Astrocyte of the cerebellum (primary cell): ENCODE results near the gene ALPG.

Experiments used
- DNase-seq: peaks from one replicate; pipeline ENCODE4 v3.0.0-alpha.2; 2011; ENCODE audit warnings: low read depth
- H3K4me3 ChIP-seq: 2 replicates; pipeline ENCODE4 v1.5.1; 2011; ENCODE audit warnings: mild to moderate bottlenecking, low read depth, low read length, moderate library complexity
- in situ Hi-C: cut with HindIII; loops from 2 replicates; pipeline ENCODE4 v1.10.0; 2017; ENCODE audit warnings: low sequenced_read_pairs
- TF ChIP-seq, protein P1 (sequence below): IDR thresholded peaks from 2 replicates; pipeline ENCODE4 v1.5.1; 2012; ENCODE audit warnings: low read length, low read depth, moderate library complexity, mild to moderate bottlenecking; ENCODE audit errors: missing control alignments

Gene ALPG

DNA sequence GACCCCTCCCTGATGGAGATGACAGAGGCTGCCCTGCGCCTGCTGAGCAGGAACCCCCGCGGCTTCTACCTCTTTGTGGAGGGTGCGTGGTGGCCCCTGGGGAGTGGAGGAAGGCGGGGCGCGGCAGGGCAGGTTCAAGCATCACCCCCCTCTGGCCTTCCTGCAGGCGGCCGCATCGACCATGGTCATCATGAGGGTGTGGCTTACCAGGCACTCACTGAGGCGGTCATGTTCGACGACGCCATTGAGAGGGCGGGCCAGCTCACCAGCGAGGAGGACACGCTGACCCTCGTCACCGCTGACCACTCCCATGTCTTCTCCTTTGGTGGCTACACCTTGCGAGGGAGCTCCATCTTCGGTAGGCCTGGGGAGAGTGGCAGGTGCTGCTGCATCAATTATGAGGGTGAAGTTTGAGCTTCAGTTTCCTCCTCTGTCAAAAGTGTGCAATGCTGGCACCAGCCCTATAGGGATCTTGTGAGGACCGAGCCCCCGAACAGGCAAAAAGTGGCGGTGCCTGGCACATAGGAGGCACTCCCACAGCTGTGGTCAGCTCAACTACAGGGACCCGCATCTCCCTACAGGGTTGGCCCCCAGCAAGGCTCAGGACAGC is 51.5 kb downstream of the ALPG start:
- in situ Hi-C loops: no loop called here
- no peak overlapping the region for H3K4me3 ChIP-seq
- TF ChIP-seq, protein P1, sequence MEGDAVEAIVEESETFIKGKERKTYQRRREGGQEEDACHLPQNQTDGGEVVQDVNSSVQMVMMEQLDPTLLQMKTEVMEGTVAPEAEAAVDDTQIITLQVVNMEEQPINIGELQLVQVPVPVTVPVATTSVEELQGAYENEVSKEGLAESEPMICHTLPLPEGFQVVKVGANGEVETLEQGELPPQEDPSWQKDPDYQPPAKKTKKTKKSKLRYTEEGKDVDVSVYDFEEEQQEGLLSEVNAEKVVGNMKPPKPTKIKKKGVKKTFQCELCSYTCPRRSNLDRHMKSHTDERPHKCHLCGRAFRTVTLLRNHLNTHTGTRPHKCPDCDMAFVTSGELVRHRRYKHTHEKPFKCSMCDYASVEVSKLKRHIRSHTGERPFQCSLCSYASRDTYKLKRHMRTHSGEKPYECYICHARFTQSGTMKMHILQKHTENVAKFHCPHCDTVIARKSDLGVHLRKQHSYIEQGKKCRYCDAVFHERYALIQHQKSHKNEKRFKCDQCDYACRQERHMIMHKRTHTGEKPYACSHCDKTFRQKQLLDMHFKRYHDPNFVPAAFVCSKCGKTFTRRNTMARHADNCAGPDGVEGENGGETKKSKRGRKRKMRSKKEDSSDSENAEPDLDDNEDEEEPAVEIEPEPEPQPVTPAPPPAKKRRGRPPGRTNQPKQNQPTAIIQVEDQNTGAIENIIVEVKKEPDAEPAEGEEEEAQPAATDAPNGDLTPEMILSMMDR: no peak
- no peak for DNase-seq

DNA sequence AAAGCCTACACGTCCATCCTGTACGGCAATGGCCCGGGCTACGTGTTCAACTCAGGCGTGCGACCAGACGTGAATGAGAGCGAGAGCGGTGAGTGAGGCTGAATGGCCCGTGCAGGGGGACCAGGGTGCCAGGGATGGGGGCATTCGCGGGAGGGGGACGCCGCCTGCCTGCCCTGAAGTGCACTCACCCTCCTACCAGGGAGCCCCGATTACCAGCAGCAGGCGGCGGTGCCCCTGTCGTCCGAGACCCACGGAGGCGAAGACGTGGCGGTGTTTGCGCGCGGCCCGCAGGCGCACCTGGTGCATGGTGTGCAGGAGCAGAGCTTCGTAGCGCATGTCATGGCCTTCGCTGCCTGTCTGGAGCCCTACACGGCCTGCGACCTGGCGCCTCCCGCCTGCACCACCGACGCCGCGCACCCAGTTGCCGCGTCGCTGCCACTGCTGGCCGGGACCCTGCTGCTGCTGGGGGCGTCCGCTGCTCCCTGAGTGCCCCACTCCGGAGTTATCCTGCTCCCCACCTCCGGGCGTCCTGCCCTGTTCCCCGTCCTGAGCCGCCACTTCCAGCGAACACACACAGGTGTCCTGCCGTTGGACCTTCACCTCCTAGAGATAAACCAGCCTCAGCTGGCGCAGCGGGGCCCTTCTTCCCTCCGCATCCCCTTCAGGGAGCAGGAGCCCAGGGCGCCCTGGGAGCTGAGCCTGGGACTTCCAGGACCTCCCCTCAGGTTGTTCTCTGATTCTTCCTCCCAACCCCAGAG is 52.2 kb downstream of the ALPG start:
- no peak for DNase-seq
- TF ChIP-seq, protein P1: no peak
- in situ Hi-C loops: no loop called here

DNA sequence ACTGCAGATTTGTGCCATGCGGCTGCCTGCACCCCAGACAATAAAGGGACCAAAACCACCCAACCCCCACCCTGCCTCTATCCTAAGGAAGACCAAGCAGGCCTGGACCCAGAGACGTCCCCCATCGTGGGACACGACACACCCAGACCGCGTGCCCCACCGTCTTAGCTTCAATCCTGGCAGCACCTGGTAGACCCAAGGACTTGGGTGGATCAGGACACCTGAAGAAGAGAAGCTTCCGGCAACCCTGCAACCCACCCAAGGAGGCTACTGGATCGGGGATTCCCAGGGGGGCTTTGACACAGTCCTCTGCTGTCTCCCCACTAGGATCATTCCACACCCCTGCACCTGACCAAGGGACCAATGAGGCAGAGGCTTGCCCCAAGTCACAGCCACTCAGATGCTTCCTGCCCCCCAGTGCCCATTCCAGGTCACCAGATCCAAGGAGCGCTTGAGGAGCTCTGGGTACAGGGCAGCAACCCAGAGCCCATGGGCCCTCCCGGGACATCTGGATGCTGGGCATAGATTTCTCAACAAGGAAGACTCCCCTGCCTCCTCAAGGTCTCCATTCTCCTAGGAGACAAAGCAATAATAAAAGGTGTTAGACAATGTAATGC is 52.9 kb downstream of the ALPG start:
- TF ChIP-seq, protein P1: no peak
- in situ Hi-C loops: loop anchor here (5.0 kb wide), 1 partner anchor 53 kb away; no protein-coding TSS in a partner anchor
- no peak overlapping the region for H3K4me3 ChIP-seq
- DNase-seq: no peak

More for the DNA sequence above, 52.2 kb downstream of the ALPG start:
- no peak overlapping the region for H3K4me3 ChIP-seq

DNA sequence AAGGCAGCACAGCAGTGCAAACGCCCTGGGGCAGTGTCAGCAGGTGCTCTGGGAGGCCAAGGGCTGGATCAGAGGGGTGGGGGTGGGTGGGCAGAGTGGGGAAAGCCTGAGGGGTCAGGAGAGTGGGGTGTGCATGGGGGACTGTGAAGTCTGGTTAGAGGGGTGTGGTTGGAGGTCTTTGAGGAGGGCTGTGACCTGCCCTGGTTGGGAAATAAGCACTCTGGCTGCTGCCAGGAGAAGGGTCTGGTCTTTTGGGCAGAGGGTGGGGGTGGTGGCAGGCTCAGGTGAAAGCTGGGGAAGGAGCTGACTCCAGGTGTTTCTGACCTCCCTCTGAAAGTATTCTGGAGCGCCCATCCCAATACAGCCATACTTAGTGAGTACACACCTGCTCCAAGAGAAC is 53.5 kb downstream of the ALPG start:
- TF ChIP-seq, protein P1: no peak
- no peak overlapping the region for H3K4me3 ChIP-seq
- in situ Hi-C loops: loop anchor here (5.0 kb wide), 1 partner anchor 52 kb away; no protein-coding TSS in a partner anchor
- DNase-seq: no peak
